Measurements from ENCODE around the gene MTOR.

- no peak for TF ChIP-seq CTCF (IDR thresholded peaks at IDR 0.05; ENCODE audit: insufficient read depth, low read depth, low read length)
- no peak for TF ChIP-seq EZH2 (IDR thresholded peaks at IDR 0.05; ENCODE audit: insufficient read depth, low read length)
Observed at GRCh38 chr1:11184973-11185372, 77.4 kb downstream of the MTOR start.
